ENCODE measurements around the gene SPATA18.

Gene SPATA18

DNA sequence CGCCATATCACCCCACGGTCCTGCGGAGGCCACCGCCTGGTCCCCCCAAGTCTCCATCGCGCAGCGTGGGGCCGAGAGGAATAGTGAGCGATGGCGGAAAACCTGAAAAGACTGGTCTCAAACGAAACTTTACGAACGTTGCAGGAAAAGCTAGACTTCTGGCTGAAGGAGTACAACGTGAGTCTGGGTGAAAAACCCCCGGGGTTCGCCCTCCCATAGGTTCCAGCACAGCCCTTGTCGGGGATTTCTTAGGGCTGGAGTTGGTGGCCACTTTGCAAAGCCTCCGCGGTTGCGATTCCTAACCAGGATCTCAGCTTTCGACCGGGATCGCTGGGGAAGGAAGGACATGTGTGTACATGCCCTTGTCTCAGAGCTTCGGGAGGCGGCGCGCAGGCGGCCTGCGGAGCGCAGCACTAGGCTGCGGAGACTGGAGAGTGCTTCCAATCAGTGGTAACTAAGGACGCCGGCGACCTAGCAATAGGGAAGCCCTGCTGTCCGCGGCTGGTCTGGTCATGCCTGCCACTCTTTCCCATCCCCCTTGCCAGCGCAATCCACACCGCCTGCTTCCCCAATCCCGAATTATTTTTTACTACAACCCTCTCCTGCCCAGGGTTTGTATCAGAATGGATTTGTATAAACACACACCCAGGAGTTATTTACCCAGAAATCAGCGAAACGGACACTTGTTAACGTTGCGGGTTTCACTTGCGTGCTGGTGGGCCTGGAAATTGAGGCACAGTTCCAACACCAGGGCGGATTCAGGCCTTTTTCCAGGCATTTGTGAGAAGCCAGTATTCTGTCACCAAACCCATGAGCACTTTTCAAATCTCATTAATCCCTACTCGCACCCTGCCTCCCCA is 741 bp downstream of the SPATA18 start:
- DNase-seq (ENCODE audit: low read depth, low spot score), result peak; percentile 82
- Histone ChIP-seq H3K36me3 (ENCODE audit: control insufficient read depth, insufficient read depth, low read length) (no peaks in the 10 kb centered on the region), H3K4me1 (ENCODE audit: control insufficient read depth, insufficient read depth, low read length) (no peaks in the 10 kb centered on the region), H3K27ac (ENCODE audit: low read length) (no peak overlapping the region), H3K27me3 (ENCODE audit: control insufficient read depth, insufficient read depth, low read length) (no peaks in the 10 kb centered on the region; the same call in 1 of the 2 replicates), H3K4me3 (ENCODE audit: low read length) (peak overlapping the region; percentile 60; the same call in 1 of the 2 replicates), H3K9me3 (ENCODE audit: control insufficient read depth, insufficient read depth, low read length) (no peaks in the 10 kb centered on the region)
- no CpG with 5 or more reads among the region's 46 CpGs for WGBS (ENCODE audit: insufficient coverage, insufficient read length)

DNA sequence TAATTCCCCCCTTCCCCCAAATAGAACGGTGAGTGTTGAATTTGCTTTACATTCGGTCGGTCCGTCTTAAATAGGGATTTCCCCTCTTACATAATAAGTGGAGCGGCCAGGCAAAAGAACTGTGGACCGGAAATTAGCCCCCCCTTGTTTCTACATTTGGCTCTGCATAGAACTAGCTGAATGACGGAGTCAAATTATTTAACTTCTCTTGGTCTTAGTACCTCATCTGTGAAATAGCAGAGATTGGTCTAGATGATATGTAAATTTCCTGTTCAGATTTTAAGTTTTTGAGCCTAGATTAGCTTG is 1.3 kb downstream of the SPATA18 start:
- peak overlapping the region; percentile 25; the same call in 1 of the 2 replicates for H3K4me3 ChIP-seq (ENCODE audit: low read length)
- H3K4me1 ChIP-seq (ENCODE audit: control insufficient read depth, insufficient read depth, low read length), result no peaks in the 10 kb centered on the region
- no CpG with 5 or more reads among the region's 7 CpGs for WGBS (ENCODE audit: insufficient coverage, insufficient read length)
- H3K9me3 ChIP-seq (ENCODE audit: control insufficient read depth, insufficient read depth, low read length), result no peaks in the 10 kb centered on the region
- DNase-seq (ENCODE audit: low read depth, low spot score), result no peak
- no peaks in the 10 kb centered on the region for H3K36me3 ChIP-seq (ENCODE audit: control insufficient read depth, insufficient read depth, low read length)
- H3K27ac ChIP-seq (ENCODE audit: low read length), result no peak overlapping the region
- H3K27me3 ChIP-seq (ENCODE audit: control insufficient read depth, insufficient read depth, low read length), result no peaks in the 10 kb centered on the region; the same call in 1 of the 2 replicates

GRCh38 chr4:52054254-52054653 is 3.1 kb downstream of the SPATA18 start:
- Histone ChIP-seq H3K27ac (ENCODE audit: low read length) (no peak overlapping the region), H3K27me3 (ENCODE audit: control insufficient read depth, insufficient read depth, low read length) (no peaks in the 10 kb centered on the region; the same call in 1 of the 2 replicates), H3K4me3 (ENCODE audit: low read length) (no peak overlapping the region), H3K4me1 (ENCODE audit: control insufficient read depth, insufficient read depth, low read length) (no peaks in the 10 kb centered on the region), H3K36me3 (ENCODE audit: control insufficient read depth, insufficient read depth, low read length) (no peaks in the 10 kb centered on the region), H3K9me3 (ENCODE audit: control insufficient read depth, insufficient read depth, low read length) (no peaks in the 10 kb centered on the region)
- no CpG with 5 or more reads among the region's 3 CpGs for WGBS (ENCODE audit: insufficient coverage, insufficient read length)
- no peak for DNase-seq (ENCODE audit: low read depth, low spot score)

- H3K36me3 ChIP-seq (ENCODE audit: control insufficient read depth, insufficient read depth, low read length), result no peaks in the 10 kb centered on the region
- no peak for DNase-seq (ENCODE audit: low read depth, low spot score)
- H3K4me1 ChIP-seq (ENCODE audit: control insufficient read depth, insufficient read depth, low read length), result no peaks in the 10 kb centered on the region
- no peak overlapping the region for H3K4me3 ChIP-seq (ENCODE audit: low read length)
- no peak overlapping the region for H3K27ac ChIP-seq (ENCODE audit: low read length)
- H3K9me3 ChIP-seq (ENCODE audit: control insufficient read depth, insufficient read depth, low read length), result no peaks in the 10 kb centered on the region
- H3K27me3 ChIP-seq (ENCODE audit: control insufficient read depth, insufficient read depth, low read length), result no peaks in the 10 kb centered on the region
These were observed 6.1 kb downstream of the SPATA18 start for GRCh38 chr4:52057196-52057595.

DNA sequence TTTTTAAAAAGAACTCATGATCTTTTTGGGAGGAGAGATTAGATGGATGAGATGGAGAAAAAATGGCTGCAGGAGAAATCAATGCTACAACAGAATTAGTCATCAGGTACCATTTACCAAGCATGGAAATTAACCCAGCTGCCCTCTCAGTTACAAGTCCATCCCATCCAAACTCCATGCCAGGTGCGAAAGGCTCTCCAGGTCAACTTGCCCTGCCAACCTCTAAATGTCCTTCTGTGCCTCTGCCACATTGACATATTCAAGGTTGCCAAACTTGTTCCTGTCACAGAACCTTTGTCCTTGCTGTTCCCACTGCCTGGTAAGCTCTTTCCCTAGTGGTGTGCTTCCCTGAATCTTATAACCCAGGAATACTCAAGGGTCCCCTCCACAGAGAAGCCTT is 7.2 kb downstream of the SPATA18 start:
- Histone ChIP-seq H3K27ac (ENCODE audit: low read length) (no peak overlapping the region), H3K4me1 (ENCODE audit: control insufficient read depth, insufficient read depth, low read length) (no peaks in the 10 kb centered on the region), H3K4me3 (ENCODE audit: low read length) (no peak overlapping the region), H3K36me3 (ENCODE audit: control insufficient read depth, insufficient read depth, low read length) (no peaks in the 10 kb centered on the region), H3K9me3 (ENCODE audit: control insufficient read depth, insufficient read depth, low read length) (no peaks in the 10 kb centered on the region), H3K27me3 (ENCODE audit: control insufficient read depth, insufficient read depth, low read length) (no peaks in the 10 kb centered on the region)
- no peak for DNase-seq (ENCODE audit: low read depth, low spot score)
- no CpG with 5 or more reads among the region's 1 CpG for WGBS (ENCODE audit: insufficient coverage, insufficient read length)

- H3K36me3 ChIP-seq (ENCODE audit: control insufficient read depth, insufficient read depth, low read length), result no peaks in the 10 kb centered on the region
- no CpG with 5 or more reads among the region's 3 CpGs for WGBS (ENCODE audit: insufficient coverage, insufficient read length)
- no peak overlapping the region for H3K27ac ChIP-seq (ENCODE audit: low read length)
- H3K4me1 ChIP-seq (ENCODE audit: control insufficient read depth, insufficient read depth, low read length), result no peaks in the 10 kb centered on the region
- no peak overlapping the region for H3K4me3 ChIP-seq (ENCODE audit: low read length)
- H3K27me3 ChIP-seq (ENCODE audit: control insufficient read depth, insufficient read depth, low read length), result no peaks in the 10 kb centered on the region
- no peak for DNase-seq (ENCODE audit: low read depth, low spot score)
- H3K9me3 ChIP-seq (ENCODE audit: control insufficient read depth, insufficient read depth, low read length), result no peaks in the 10 kb centered on the region
These were observed 8.3 kb downstream of the SPATA18 start for GRCh38 chr4:52059372-52059771.

DNA sequence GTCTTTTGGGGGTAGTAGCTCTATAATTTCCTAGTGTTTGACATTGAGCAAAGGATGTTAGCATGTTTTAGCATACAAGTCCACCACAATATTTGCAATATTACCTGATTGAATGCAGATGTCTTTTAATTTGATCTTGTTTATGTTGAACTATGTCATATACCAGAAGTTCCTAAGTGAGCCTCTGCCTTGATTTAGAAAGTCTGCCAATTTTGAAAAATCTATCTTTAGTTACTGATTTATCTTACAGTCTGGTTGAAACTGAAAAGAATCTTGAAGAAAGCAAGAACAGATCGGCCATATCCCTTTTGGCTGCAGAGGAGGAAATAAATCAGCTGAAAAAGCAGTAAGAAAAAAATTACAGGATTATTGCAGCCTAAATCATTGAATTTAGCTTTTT is 18.5 kb downstream of the SPATA18 start:
- no CpG with 5 or more reads among the region's 1 CpG for WGBS (ENCODE audit: insufficient coverage, insufficient read length)

GRCh38 chr4:52071791-52072546 is 20.9 kb downstream of the SPATA18 start:
- no peak overlapping the region for H3K4me3 ChIP-seq (ENCODE audit: low read length)
- H3K27me3 ChIP-seq (ENCODE audit: control insufficient read depth, insufficient read depth, low read length), result no peaks in the 10 kb centered on the region
- WGBS (ENCODE audit: insufficient coverage, insufficient read length), result no CpG with 5 or more reads among the region's 10 CpGs
- no peaks in the 10 kb centered on the region for H3K36me3 ChIP-seq (ENCODE audit: control insufficient read depth, insufficient read depth, low read length)
- no peak for DNase-seq (ENCODE audit: low read depth, low spot score)
- H3K27ac ChIP-seq (ENCODE audit: low read length), result no peak overlapping the region
- no peaks in the 10 kb centered on the region for H3K4me1 ChIP-seq (ENCODE audit: control insufficient read depth, insufficient read depth, low read length)
- H3K9me3 ChIP-seq (ENCODE audit: control insufficient read depth, insufficient read depth, low read length), result no peaks in the 10 kb centered on the region

More for the DNA sequence above, 18.5 kb downstream of the SPATA18 start:
- Histone ChIP-seq H3K27me3 (ENCODE audit: control insufficient read depth, insufficient read depth, low read length) (no peaks in the 10 kb centered on the region), H3K36me3 (ENCODE audit: control insufficient read depth, insufficient read depth, low read length) (no peaks in the 10 kb centered on the region), H3K9me3 (ENCODE audit: control insufficient read depth, insufficient read depth, low read length) (no peaks in the 10 kb centered on the region), H3K27ac (ENCODE audit: low read length) (no peak overlapping the region), H3K4me3 (ENCODE audit: low read length) (no peak overlapping the region), H3K4me1 (ENCODE audit: control insufficient read depth, insufficient read depth, low read length) (no peaks in the 10 kb centered on the region)
- no peak for DNase-seq (ENCODE audit: low read depth, low spot score)

DNA sequence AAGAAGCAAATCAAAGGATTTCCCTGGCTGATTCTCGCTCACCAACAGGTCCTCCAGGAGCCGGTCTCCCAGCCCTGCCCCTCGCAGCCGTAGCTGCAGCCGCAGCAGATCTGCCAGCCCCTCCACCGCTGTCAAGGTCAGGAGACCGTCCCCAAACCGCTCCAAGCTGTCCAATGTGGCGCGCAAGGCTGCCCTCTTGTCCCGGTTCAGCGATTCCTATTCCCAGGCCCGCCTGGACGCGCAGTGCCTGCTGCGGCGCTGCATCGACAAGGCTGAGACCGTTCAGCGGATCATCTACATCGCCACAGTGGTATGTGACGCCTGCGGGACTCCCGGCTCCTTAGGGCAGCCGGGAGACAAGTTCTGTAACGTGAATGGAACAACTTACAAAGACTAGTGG is 25.6 kb downstream of the SPATA18 start:
- Histone ChIP-seq H3K4me1 (ENCODE audit: control insufficient read depth, insufficient read depth, low read length) (no peaks in the 10 kb centered on the region), H3K36me3 (ENCODE audit: control insufficient read depth, insufficient read depth, low read length) (no peaks in the 10 kb centered on the region), H3K27me3 (ENCODE audit: control insufficient read depth, insufficient read depth, low read length) (no peaks in the 10 kb centered on the region), H3K27ac (ENCODE audit: low read length) (no peak overlapping the region), H3K9me3 (ENCODE audit: control insufficient read depth, insufficient read depth, low read length) (no peaks in the 10 kb centered on the region), H3K4me3 (ENCODE audit: low read length) (peak overlapping the region; percentile 32; the same call in 1 of the 2 replicates)
- peak; percentile 39 for DNase-seq (ENCODE audit: low read depth, low spot score)
- no CpG with 5 or more reads among the region's 26 CpGs for WGBS (ENCODE audit: insufficient coverage, insufficient read length)

DNA sequence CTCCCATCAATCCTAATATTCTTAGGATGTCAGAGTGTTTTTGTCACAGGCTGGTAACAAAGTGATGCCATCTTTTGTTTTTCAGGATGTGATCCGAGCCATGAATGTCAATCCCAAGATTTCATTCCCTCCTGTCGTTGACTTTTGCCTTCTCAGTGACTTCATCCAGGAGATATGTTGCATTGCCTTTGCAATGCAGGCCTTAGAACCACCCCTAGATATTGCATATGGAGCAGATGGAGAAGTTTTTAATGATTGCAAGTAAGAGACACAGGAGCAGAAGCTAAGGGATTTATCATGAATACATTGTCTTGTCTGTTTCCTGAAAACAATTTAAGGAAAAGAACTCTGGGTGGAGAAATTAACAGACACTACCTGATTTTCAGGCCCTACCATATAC is 28.6 kb downstream of the SPATA18 start:
- H3K27ac ChIP-seq (ENCODE audit: low read length), result no peak overlapping the region
- WGBS (ENCODE audit: insufficient coverage, insufficient read length), result no CpG with 5 or more reads among the region's 2 CpGs
- H3K4me3 ChIP-seq (ENCODE audit: low read length), result no peak overlapping the region

More for the DNA sequence above, 28.6 kb downstream of the SPATA18 start:
- no peaks in the 10 kb centered on the region for H3K4me1 ChIP-seq (ENCODE audit: control insufficient read depth, insufficient read depth, low read length)
- H3K36me3 ChIP-seq (ENCODE audit: control insufficient read depth, insufficient read depth, low read length), result no peaks in the 10 kb centered on the region
- DNase-seq (ENCODE audit: low read depth, low spot score), result no peak
- H3K27me3 ChIP-seq (ENCODE audit: control insufficient read depth, insufficient read depth, low read length), result no peaks in the 10 kb centered on the region
- no peaks in the 10 kb centered on the region for H3K9me3 ChIP-seq (ENCODE audit: control insufficient read depth, insufficient read depth, low read length)

Measured in iPS DF 6.9 (cell line).